PC-9 (cell line): ENCODE results near the gene IGF2R.

Experiments
- CTCF ChIP-seq: fragments of 200-600 bp; sonication (generic); conservative IDR thresholded peaks from 2 replicates; pipeline ENCODE4 v1.6.1; 2017; ENCODE audit warnings: mixed run types, antibody characterized with exemption, mild to moderate bottlenecking, moderate library complexity
- EZH2 ChIP-seq: fragments of 200-600 bp; sonication (generic); IDR thresholded peaks from 2 replicates; pipeline ENCODE4 v1.8.0; 2017; ENCODE audit warnings: antibody characterized with exemption, low read depth

GRCh38 chr6:159981403-159982245, 12.7 kb downstream of the IGF2R start:
- TF ChIP-seq CTCF = no peak
- no peak for TF ChIP-seq EZH2
